ENCODE results near the gene PPIC. TPM values are rescaled to one million over a fixed set of nuclear protein-coding genes. Genes with fewer than 3 reads are reported as not detected.

Gene PPIC
- total RNA-seq: 44.7 TPM

DNA sequence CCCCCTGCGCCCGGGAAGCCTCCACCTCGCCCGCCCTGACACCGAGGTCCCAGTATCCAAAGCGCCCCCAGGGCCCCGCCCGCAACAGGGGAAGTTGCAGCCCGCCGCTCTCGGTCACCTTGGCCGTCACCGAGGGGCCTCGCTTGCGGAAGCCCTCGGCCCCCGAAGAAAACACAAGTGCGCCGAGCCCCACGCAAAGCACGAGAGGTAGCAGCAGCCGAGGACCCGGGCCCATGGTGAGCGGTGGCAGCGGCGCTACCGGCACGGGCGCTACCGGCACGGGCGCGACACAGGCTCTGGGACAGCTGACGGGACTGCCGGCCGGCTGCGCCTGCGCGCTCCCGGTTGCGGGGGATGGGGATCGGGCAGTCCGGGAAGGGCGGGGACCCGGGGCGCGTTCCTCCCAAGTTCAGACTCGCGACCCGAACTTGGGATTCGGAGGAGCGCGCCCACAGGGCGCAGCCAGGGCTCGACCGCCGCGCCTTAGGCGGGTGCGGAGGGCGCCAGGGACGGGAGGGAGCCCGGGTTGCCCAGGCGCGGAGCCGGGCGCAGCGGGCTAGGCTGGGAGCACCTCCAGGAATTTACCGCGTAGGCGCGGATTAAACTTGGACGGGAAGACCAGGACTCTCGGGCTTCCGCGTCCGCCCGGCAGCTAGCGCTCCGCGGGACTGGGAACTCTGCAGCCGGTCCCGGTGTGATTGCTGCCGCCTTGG lies at the start of gene PPIC:
TSS of gene PPIC (minus strand) at position 335 of the 713 bp plus-strand sequence. CDS start at position 235, 100 bp downstream.
- peak; percentile 91 for ATAC-seq

DNA sequence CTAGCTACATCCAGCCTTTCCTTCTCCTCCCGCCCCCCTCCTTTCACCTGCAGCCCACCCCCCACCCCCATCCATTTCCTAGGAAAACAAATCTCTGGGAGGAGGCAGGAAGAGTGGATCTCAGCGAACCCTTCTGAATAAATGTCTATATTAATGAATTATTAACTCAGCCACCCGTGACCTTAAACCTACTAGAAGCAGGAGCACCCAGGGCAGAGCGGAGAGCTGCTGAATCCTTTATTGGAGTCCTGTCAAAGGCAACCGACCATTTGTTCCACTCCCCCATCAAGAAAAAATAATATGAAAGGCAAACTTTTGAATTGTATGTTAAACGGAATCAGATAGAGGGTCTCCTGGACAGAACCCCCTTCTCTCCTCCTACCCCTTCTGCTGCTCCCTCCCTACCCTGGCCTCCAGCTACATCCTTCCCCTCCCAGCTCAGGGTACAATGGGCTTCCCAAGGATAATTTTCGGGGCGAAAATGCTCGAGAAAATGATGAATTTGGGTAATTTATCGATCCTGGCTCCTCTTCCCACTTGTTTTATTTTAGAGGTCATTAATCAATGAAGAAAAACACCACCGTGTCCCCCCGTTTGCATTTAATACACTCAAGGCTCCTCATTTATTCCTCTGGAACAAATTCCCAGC lies 49.2 kb upstream of the PPIC start:
- no peak for ATAC-seq

GRCh38 chr5:123084730-123085605 lies 48.4 kb upstream of the PPIC start:
- no peak for ATAC-seq

DNA sequence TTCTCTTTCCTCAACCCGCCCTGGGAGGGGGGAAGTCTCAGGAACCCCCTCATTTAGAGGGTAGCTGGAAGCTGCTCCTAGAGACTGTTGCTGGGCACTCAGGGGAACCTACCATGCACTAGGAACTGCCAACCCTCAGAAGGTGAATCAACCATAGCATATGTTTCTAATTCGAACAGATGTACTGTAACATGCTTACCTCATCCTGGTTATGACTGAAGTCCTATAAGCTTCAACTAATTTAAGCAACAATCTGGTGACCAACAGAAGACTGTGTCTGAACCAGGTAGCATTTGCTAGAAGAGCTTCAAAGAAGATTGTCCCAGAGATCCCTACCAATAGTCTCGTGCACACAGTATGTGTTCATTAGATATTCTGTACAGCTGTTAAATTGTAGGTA lies 46.8 kb upstream of the PPIC start:
- no peak for ATAC-seq

GRCh38 chr5:123080215-123080614 lies 43.7 kb upstream of the PPIC start:
- ATAC-seq: peak; percentile 50

DNA sequence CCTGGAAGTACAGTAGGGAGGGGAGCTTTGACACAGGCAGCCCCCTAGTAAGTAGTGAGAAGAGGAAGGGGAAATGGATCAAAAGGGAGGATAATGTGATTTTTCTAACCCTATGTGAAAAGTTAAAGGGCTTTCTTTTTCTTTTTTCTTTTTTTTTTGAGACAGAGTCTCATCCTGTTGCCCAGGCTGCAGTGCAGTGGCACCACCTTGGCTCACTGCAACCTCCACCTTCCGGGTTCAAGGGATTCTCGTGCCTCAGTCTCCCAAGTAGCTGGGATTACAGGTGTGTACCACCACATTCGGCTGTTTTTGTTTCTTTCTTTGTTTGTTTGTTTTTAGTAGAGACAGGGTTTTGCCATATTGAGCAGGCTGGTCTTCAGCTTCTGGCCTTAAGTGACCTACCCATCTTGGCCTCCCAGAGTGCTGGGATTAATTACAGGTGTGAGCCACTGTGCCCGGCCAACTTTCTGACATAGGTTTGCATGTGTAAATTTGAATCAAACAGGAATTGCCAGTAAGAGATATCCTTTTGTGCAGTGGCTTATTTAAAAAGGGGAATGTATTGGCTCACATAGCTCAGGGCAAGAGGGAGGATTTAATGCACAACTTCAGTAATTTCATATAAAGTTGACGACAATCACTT lies 39.1 kb upstream of the PPIC start:
- no peak for ATAC-seq

GRCh38 chr5:123068368-123068938 lies 31.9 kb upstream of the PPIC start:
- no peak for ATAC-seq

DNA sequence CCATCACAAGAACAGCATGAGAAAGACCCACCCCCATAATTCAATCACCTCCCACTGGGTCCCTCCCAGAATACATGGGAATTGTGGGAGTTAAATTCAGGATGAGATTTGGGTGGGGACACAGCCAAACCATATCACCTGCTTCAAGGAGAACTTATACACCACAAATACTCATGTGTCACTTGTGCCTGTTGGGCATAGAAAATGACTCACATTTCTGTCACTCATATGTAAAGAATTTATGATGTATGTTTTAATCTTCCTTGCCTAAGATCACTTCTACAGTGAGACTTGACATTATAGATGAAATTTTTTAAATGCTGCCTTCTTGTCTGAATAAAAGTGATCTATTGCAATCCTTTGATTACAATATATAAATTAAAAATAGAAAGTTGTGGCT lies 29.5 kb upstream of the PPIC start:
- peak; percentile 35 for ATAC-seq

DNA sequence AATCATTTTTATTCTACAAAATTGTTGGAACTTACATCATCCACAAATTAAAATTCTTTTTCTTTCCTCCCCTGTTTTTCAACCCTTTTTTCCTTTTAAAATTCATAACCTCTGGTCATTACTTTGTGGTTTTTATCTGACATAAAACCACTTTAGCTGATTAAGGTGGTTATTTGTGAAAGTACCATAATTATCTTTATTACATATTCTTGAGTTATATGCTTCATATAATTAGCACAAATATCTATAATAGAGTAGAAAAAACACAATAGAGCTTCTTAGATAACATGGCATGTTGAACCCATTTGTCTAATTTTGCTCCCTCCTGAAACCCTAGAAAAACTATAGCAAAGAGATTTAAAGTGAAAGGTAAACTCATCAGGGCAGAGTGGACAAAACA lies 22.9 kb upstream of the PPIC start:
- ATAC-seq: no peak

DNA sequence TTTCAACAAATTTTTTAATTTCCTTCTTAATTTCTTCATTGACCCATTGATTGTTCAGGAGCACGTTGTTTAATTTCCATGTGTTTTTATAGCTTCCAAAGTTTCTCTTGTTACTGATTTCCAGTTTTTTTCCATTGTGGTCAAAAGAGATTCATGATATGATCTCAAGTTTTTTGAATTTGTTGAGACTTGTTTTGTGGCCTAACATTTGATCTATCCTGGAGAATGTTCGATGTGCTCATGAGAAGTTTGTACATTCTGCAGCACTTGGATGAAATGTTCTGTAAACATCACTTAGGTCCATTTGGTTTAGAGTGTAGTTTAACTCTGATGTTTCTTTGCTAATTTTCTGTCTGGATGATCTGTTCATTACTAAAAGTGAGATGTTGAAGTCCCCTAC lies 14.7 kb upstream of the PPIC start:
- no peak for ATAC-seq

GRCh38 chr5:123047706-123048105 lies 11.2 kb upstream of the PPIC start:
- ATAC-seq: no peak

GRCh38 chr5:123046222-123046621 lies 9.7 kb upstream of the PPIC start:
- ATAC-seq: no peak

DNA sequence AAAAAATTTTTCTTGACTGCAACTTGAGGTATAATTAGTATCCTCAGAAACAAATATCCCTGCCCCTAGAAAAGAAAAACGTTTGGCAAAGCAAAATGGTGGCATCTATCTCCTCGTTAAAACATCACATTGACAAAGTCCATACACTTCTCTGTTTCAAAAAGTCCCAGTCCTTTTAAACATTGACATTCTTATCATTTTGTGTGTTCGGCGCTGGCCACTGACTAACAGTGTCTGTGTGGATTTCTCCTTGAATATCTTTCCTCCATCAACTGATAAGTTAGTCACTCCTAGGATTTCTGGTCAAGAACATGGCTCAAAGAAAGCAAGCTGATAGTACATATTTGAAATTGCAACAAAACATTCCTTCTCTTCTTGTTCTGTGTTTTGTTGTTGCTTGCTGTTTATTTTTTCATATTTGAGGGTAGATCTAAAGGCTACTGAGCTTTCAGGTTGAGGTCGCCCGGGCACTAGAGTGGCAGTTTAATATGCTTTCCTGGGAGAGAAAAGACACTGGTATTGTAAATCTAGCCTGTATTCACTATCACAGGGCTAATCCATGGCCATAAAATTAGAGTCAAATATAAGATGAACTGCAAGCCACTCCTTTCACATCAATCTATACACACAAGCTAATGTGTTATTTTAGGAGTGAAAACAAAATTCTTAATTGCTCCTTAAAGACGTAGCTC lies 8.5 kb upstream of the PPIC start:
- ATAC-seq: no peak

- no peak for ATAC-seq
Observed at GRCh38 chr5:123039673-123040072, 3.1 kb upstream of the PPIC start.

DNA sequence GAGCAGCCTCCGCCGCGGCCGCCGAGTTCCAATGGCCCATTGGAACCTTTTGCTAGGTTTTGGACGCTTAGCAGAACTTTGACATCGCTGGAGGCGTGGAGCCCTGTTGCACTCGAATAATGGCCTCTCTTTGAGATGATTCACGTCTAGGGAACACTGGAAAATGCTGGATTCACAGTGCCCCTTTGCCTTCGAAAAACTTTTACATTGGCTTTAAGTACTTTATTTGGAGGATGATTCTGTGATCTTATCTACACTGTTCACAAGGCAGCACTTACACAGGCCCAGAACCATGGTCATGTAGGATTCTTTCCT lies 536 bp upstream of the PPIC start:
- no peak for ATAC-seq

- ATAC-seq: peak; percentile 46
Observed at GRCh38 chr5:123035918-123036390, 571 bp downstream of the PPIC start.

GRCh38 chr5:123035360-123035917 lies 1.1 kb downstream of the PPIC start:
- peak; percentile 38 for ATAC-seq

DNA sequence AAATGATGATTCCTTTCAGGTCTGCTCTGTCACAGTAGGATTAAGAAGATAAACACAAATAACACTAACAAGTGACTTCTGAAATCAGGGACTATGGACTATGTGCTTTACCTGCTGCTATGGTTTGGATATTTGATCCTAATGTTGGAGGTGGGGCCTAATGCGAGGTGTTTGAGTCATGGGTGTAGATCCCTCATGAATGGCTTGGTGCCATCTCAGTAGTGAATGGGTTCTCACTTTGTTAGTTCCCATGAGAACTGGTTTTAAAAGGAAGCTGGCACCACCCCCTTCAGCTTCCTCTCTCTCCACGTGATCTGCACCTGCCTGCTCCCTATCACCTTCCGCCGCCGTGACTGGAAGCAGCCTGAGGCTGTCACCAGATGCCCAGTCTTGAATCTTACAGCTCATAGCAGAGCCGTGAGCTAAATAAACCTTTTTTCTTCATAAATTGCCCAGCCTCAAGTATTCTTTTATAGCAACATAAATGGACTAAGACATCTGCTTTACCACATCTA lies 3.3 kb downstream of the PPIC start:
- ATAC-seq: peak; percentile 61

- no peak for ATAC-seq
Observed at GRCh38 chr5:123028222-123028621, 8.3 kb downstream of the PPIC start.

- ATAC-seq: no peak
Observed at GRCh38 chr5:123014689-123015088, 21.8 kb downstream of the PPIC start.

DNA sequence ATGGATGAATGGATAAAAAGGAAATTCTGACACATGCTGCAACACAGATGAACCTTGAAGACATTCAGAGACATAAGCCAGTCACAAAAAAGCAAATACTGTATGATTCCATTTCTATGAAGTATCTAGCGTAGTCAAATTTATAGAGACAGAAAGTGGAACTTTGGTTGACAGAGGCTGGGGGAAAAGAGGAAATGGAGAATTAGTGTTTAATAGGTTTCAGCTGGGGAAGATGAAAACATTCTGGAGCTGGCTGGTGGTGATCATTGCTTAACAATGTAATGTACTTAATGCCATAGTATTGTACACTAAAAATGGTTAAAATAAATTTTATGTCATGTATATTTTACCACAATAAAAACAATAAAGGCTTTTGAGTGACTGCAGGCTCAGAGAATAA lies 24.2 kb downstream of the PPIC start:
- no peak for ATAC-seq
